Measurements from ENCODE around the gene CAPN14. TPM values are rescaled to one million over a fixed set of nuclear protein-coding genes. Genes with fewer than 3 reads are reported as not detected.

CAPN14 gene
- polyA plus RNA-seq, 1 experiment, result 0.09 TPM

- CTCF ChIA-PET, result no interaction called here
- POLR2A ChIA-PET, result no interaction called here
- H3K27ac ChIP-seq (ENCODE audit: low read depth, low read length), result no peak overlapping the region
- H3K4me3 ChIP-seq (ENCODE audit: low read depth, low read length), result no peak overlapping the region
- DNase-seq (ENCODE audit: low read depth, low spot score), result no peak
- no peak for TF ChIP-seq CTCF (IDR thresholded peaks at IDR 0.05; ENCODE audit: low read depth, low read length)
- no peaks in the 10 kb centered on the region; the same call in 1 of the 2 replicates for H3K9me3 ChIP-seq (ENCODE audit: control insufficient read depth, insufficient read depth, low read length)
- peaks cover 46% of the 10 kb centered on the region for H3K27me3 ChIP-seq (ENCODE audit: control insufficient read depth, insufficient read depth, low read length)
Measured at GRCh38 chr2:31134480-31134879, 82.8 kb downstream of the CAPN14 start.

DNA sequence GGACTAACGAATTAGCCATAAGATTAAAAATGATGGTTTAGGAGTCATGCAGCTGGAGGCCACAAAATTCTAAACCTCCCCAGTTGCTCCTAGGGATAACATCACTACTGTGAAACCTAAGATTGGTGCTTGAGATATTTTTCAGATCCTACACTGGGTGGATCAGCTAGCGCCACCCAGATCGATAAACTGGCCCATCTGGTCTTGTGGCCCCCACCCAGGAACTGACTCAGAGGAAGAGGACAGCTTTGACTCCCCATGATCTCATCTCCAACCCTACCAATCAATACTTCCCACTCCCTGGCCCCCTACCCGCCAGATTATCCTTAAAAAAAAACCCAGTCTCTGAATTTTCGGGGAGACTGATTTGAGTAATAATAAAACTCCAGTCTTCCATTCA lies 84.5 kb downstream of the CAPN14 start:
- peaks cover 30% of the 10 kb centered on the region for H3K27me3 ChIP-seq (ENCODE audit: control insufficient read depth, insufficient read depth, low read length)
- no peaks in the 10 kb centered on the region for H3K9me3 ChIP-seq (ENCODE audit: control insufficient read depth, insufficient read depth, low read length)
- H3K27ac ChIP-seq (ENCODE audit: low read depth, low read length), result no peak overlapping the region
- no peak for TF ChIP-seq CTCF (IDR thresholded peaks at IDR 0.05; ENCODE audit: low read depth, low read length)
- ChIA-PET POLR2A (no interaction called here), CTCF (no interaction called here)
- H3K4me3 ChIP-seq (ENCODE audit: low read depth, low read length), result no peak overlapping the region
- no peak for DNase-seq (ENCODE audit: low read depth, low spot score)

GRCh38 chr2:31131871-31132270 lies 85.4 kb downstream of the CAPN14 start:
- H3K9me3 ChIP-seq (ENCODE audit: control insufficient read depth, insufficient read depth, low read length), result no peaks in the 10 kb centered on the region
- no peak overlapping the region for H3K4me3 ChIP-seq (ENCODE audit: low read depth, low read length)
- ChIA-PET CTCF (no interaction called here), POLR2A (no interaction called here)
- peaks cover 24% of the 10 kb centered on the region for H3K27me3 ChIP-seq (ENCODE audit: control insufficient read depth, insufficient read depth, low read length)
- DNase-seq (ENCODE audit: low read depth, low spot score), result no peak
- H3K27ac ChIP-seq (ENCODE audit: low read depth, low read length), result no peak overlapping the region
- no peak for TF ChIP-seq CTCF (IDR thresholded peaks at IDR 0.05; ENCODE audit: low read depth, low read length)

DNA sequence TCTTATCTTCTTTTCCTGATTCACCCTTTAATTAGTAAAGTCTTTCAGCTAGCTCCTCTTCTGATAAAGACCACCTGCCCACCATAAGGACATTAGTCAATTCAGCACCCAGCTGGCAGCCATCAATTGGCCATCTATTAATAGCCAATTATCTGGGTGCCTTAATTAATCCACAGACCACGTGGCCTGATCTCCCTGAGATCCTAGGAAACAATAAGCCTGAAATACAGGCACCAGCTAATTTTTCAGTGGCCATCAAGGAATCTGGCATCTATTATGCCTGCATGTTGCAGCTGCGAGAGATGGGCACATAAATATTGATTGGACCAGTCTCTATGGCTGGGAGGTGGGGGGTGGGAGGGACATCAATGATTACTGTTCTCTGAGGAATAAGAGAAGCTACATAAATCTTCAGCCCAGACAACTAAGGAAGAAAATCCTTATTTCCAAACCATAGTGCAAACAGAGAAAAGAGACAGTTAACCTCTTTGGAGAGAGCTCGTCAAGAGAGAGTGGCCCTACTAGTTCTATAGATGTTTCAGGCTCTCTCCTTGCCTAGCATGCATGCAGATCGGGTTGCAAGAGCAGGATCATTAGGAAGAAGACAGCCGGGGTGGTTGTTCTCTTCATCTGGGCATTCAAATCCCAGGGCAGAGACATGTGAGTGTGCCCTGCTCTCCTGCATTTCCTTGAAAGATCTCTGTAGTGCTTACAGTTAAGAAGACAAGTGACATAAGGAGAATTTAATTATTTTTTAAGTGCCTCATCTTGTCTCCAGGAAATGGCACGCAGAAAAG lies 87.7 kb downstream of the CAPN14 start:
- H3K9me3 ChIP-seq (ENCODE audit: control insufficient read depth, insufficient read depth, low read length), result no peaks in the 10 kb centered on the region
- ChIA-PET CTCF (interaction anchor here (0.6 kb wide), 1 partner anchor 734 kb away, joined by 4 read pairs; no protein-coding TSS in a partner anchor), POLR2A (no interaction called here)
- no peak for DNase-seq (ENCODE audit: low read depth, low spot score)
- no peak for TF ChIP-seq CTCF (IDR thresholded peaks at IDR 0.05; ENCODE audit: low read depth, low read length)
- H3K4me3 ChIP-seq (ENCODE audit: low read depth, low read length), result no peak overlapping the region
- no peak overlapping the region for H3K27ac ChIP-seq (ENCODE audit: low read depth, low read length)
- peaks cover 7% of the 10 kb centered on the region for H3K27me3 ChIP-seq (ENCODE audit: control insufficient read depth, insufficient read depth, low read length)

- Histone ChIP-seq H3K27me3 (ENCODE audit: control insufficient read depth, insufficient read depth, low read length) (peaks cover 6% of the 10 kb centered on the region), H3K27ac (ENCODE audit: low read depth, low read length) (no peak overlapping the region), H3K4me3 (ENCODE audit: low read depth, low read length) (no peak overlapping the region), H3K9me3 (ENCODE audit: control insufficient read depth, insufficient read depth, low read length) (no peaks in the 10 kb centered on the region)
- CTCF ChIA-PET, result no interaction called here
- no peak for DNase-seq (ENCODE audit: low read depth, low spot score)
- POLR2A ChIA-PET, result no interaction called here
- no peak for TF ChIP-seq CTCF (IDR thresholded peaks at IDR 0.05; ENCODE audit: low read depth, low read length)
Measured at GRCh38 chr2:31127931-31128330, 89.4 kb downstream of the CAPN14 start.
